PFSK-1 (cell line): Measurements from ENCODE around the gene PTPN11.

Experiments used
- FOXP2 ChIP-seq: optimal IDR thresholded peaks from 2 replicates; pipeline ENCODE3; 2011; ENCODE audit warnings: borderline replicate concordance, control low read depth, inconsistent platforms; ENCODE audit not compliant: insufficient read depth; ENCODE audit errors: extremely low read length, extremely low read depth
- POLR2AphosphoS5 ChIP-seq: IDR thresholded peaks from 2 replicates; pipeline ENCODE4 v1.6.1; 2012; ENCODE audit warnings: low read depth, mild to moderate bottlenecking, control low read depth, low read length, moderate library complexity
- SIN3A ChIP-seq: IDR thresholded peaks from 2 replicates; pipeline ENCODE4 v1.6.1; 2012; ENCODE audit warnings: mild to moderate bottlenecking, low read length, moderate library complexity, borderline replicate concordance; ENCODE audit not compliant: insufficient read depth
- TAF1 ChIP-seq: IDR thresholded peaks from 2 replicates; pipeline ENCODE4 v1.6.1; 2012; ENCODE audit warnings: low read length, control low read depth, borderline replicate concordance; ENCODE audit not compliant: insufficient read depth
- TF ChIP-seq, protein P1 (sequence below), 2 experiments: IDR thresholded peaks; 2 replicates each; pipeline versions ENCODE4 v1.6.1 to v1.8.0; 2011 to 2012; ENCODE audit warnings: low read depth in 2 of 2, low read length in 2 of 2, control low read depth in 1 of 2, inconsistent platforms in 1 of 2, mild to moderate bottlenecking in 1 of 2, moderate library complexity in 1 of 2; ENCODE audit not compliant: insufficient read depth in 1 of 2

PTPN11 gene

DNA sequence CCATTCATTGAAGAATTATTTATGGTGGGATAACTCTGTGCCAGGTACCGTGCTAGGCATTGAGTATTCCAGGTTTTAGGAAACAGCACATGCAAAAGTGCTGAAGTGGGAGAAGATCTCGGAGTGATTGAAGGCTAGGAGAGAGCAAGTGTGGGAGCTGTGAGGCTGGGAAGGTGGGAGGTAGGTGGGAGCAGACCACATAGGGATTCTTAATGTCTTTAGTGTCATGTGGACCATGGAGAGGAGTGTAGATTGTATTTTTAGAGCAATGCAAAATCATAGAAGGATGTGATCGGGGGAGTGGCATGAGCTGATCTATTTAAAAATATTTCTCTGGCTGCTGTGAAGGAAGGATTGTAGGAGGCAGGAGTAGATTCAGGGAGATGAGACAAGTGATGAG lies 5.4 kb downstream of the PTPN11 start:
- TF ChIP-seq FOXP2: no peak
- TF ChIP-seq TAF1: no peak
- no peak for TF ChIP-seq SIN3A
- TF ChIP-seq, protein P1, sequence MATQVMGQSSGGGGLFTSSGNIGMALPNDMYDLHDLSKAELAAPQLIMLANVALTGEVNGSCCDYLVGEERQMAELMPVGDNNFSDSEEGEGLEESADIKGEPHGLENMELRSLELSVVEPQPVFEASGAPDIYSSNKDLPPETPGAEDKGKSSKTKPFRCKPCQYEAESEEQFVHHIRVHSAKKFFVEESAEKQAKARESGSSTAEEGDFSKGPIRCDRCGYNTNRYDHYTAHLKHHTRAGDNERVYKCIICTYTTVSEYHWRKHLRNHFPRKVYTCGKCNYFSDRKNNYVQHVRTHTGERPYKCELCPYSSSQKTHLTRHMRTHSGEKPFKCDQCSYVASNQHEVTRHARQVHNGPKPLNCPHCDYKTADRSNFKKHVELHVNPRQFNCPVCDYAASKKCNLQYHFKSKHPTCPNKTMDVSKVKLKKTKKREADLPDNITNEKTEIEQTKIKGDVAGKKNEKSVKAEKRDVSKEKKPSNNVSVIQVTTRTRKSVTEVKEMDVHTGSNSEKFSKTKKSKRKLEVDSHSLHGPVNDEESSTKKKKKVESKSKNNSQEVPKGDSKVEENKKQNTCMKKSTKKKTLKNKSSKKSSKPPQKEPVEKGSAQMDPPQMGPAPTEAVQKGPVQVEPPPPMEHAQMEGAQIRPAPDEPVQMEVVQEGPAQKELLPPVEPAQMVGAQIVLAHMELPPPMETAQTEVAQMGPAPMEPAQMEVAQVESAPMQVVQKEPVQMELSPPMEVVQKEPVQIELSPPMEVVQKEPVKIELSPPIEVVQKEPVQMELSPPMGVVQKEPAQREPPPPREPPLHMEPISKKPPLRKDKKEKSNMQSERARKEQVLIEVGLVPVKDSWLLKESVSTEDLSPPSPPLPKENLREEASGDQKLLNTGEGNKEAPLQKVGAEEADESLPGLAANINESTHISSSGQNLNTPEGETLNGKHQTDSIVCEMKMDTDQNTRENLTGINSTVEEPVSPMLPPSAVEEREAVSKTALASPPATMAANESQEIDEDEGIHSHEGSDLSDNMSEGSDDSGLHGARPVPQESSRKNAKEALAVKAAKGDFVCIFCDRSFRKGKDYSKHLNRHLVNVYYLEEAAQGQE (IDR thresholded peaks at IDR 0.05; ENCODE audit: insufficient read depth in 1 of 2, low read depth in 2 of 2, low read length in 2 of 2): no peak
- no peak for TF ChIP-seq POLR2AphosphoS5

DNA sequence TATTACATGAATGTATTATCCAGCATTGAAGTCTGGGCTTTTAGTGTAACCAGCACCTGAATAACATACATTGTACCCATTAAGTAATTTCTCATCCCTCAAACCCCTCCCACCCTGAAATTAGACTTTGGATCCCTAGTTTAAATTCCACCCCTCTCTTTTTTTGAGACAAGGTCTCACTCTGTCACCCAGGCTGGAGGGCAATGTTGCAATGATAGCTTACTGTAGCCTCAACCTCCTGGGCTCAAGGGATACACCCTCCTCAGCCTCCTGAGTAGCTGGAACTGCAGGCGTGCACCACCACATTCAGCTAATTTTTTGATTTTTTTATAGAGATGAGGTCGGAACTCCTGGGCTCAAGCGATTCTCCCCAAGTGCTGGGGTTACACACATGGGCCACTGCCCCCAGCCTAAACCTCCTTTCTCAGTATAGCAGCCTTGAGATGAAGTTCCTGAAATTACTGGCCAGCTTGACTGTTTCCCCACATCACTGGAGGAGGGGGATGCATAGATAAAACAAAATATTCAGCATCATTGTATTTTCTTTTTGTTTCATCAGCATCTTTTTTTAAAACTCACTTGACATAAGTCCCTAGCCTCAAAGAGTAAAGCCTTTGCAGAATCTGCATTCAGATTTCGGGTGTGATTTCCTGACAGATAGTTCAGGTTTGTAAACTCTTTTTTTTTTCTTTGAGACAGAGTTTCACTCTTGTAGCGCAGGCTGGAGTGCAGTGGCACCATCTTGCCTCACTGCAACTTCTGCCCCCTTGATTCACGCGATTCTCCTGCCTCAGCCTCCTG lies 7.0 kb downstream of the PTPN11 start:
- TF ChIP-seq, protein P1 (IDR thresholded peaks at IDR 0.05; ENCODE audit: insufficient read depth in 1 of 2, low read depth in 2 of 2, low read length in 2 of 2): no peak
- TF ChIP-seq TAF1 (no peak), POLR2AphosphoS5 (no peak)

DNA sequence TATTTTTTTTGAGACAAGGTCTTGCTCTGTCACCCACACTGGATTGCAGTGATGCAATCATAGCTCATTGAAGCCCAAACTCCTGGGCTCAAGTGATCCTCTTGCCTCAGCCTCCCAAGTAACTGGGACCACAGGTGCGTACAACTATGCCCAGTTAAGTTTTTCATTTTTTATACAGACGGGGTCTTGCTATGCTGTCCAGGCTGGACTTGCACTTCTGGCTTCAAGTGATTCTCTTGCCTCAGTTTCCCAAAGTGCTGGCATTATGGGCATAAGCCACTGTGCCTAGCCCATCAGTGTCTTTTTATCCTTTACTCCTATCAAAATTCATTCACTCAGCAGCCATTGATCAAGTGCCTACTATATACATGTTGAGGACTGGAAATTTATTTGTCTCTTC lies 9.0 kb downstream of the PTPN11 start:
- no peak for TF ChIP-seq FOXP2
- TF ChIP-seq, protein P1 (IDR thresholded peaks at IDR 0.05; ENCODE audit: insufficient read depth in 1 of 2, low read depth in 2 of 2, low read length in 2 of 2): no peak
- TF ChIP-seq POLR2AphosphoS5: no peak
- no peak for TF ChIP-seq TAF1
- TF ChIP-seq SIN3A: no peak

DNA sequence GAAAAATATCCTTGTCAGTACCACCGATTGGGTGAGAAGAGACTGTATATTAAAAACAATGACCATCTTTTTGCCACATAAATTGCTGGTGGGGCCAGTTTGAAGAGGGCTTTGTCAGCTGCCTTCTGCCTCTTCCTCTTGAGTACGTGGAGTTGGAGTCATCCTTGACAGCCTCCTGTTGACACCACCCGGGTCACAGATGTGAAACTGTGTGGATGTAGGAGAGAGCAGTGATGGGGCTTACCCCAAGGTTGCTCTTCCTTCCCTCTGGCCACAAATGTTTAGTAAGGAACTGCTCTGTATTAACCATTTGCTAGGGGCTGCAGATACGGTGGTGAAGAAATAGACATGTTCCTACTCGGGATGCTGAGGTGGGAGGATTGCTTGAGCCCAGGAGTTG lies 12.2 kb downstream of the PTPN11 start:
- TF ChIP-seq, protein P1 (IDR thresholded peaks at IDR 0.05; ENCODE audit: insufficient read depth in 1 of 2, low read depth in 2 of 2, low read length in 2 of 2): no peak
- TF ChIP-seq TAF1 (no peak), FOXP2 (no peak), SIN3A (no peak), POLR2AphosphoS5 (no peak)

DNA sequence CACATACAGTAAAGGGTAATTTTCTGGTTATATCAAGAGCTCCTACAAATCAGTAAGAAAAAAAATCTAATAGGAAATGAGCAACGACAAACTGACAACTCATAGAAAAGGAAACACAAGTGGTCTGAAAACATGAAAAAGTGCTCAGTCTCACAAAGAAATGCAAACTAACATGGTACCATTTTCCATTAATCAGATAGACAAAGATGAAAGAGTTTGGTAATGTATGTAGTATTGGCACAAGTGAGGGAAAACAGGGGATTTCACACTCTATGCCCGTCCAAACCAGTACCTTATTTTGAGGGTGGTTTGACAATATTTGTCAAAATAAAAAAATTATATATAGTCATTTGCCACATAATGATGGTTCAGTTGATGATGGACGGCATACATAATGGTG lies 13.2 kb downstream of the PTPN11 start:
- TF ChIP-seq TAF1 (no peak), POLR2AphosphoS5 (no peak), SIN3A (no peak), FOXP2 (no peak)
- TF ChIP-seq, protein P1 (IDR thresholded peaks at IDR 0.05; ENCODE audit: insufficient read depth in 1 of 2, low read depth in 2 of 2, low read length in 2 of 2): no peak
